Keratinocyte (primary cell): ENCODE results near the gene ATRAID. TPM values are rescaled to one million over a fixed set of nuclear protein-coding genes. Genes with fewer than 3 reads are reported as not detected.

Experiments used
- DNase-seq: peaks from one replicate; pipeline ENCODE4 v3.0.0-alpha.2; 2011; ENCODE audit warnings: low read depth, missing footprints, low spot score
- FAIRE-seq: peaks from 2 replicates; lab custom pipeline; 2011; peaks lifted over from hg19 to GRCh38; lab: Jason Lieb, UNC
- H2AFZ ChIP-seq: 2 replicates; pipeline ENCODE4 v1.6.0; 2012; ENCODE audit warnings: low read length, control low read depth, inconsistent platforms; ENCODE audit not compliant: control insufficient read depth
- H3K27ac ChIP-seq: 2 replicates; pipeline ENCODE4 v1.5.1; 2011; ENCODE audit warnings: low read length; ENCODE audit not compliant: control insufficient read depth, insufficient read depth
- H3K27me3 ChIP-seq: 3 replicates; pipeline ENCODE4 v1.6.0; 2011; ENCODE audit warnings: low read length; ENCODE audit not compliant: control insufficient read depth, insufficient read depth; ENCODE audit errors: extremely low read depth
- H3K36me3 ChIP-seq, 2 experiments: 2 replicates in 1 of 2; 3 replicates in 1 of 2; pipeline ENCODE4 v1.5.1; 2011; ENCODE audit warnings: low read length in 2 of 2, mild to moderate bottlenecking in 1 of 2; ENCODE audit not compliant: control insufficient read depth in 2 of 2, insufficient read depth in 2 of 2; ENCODE audit errors: extremely low read depth in 1 of 2
- H3K4me1 ChIP-seq: 3 replicates; pipeline ENCODE4 v1.5.1; 2011; ENCODE audit warnings: low read length; ENCODE audit not compliant: control insufficient read depth, insufficient read depth; ENCODE audit errors: extremely low read depth
- H3K4me2 ChIP-seq: 3 replicates; pipeline ENCODE4 v1.6.0; 2011; ENCODE audit warnings: low read depth, low read length; ENCODE audit not compliant: control insufficient read depth, insufficient read depth; ENCODE audit errors: extremely low read depth
- H3K4me3 ChIP-seq, 3 experiments: fragments of 200-600 bp in 1 of 3; sonication (generic) in 1 of 3; 2 replicates in 2 of 3; 3 replicates in 1 of 3; pipeline ENCODE4 v1.5.1; 2011 to 2016; ENCODE audit warnings: low read length in 3 of 3, mild to moderate bottlenecking in 3 of 3, control low read depth in 2 of 3, inconsistent platforms in 1 of 3, low read depth in 1 of 3, mixed read lengths in 1 of 3, mixed run types in 1 of 3, moderate library complexity in 1 of 3; ENCODE audit not compliant: control insufficient read depth in 2 of 3, insufficient read depth in 2 of 3; ENCODE audit errors: extremely low read depth in 1 of 3
- H3K79me2 ChIP-seq: 2 replicates; pipeline ENCODE4 v1.6.0; 2012; ENCODE audit warnings: low read length; ENCODE audit not compliant: control insufficient read depth, insufficient read depth
- H3K9ac ChIP-seq: 3 replicates; pipeline ENCODE4 v1.6.0; 2011; ENCODE audit warnings: low read length; ENCODE audit not compliant: control insufficient read depth, insufficient read depth; ENCODE audit errors: extremely low read depth
- H3K9me1 ChIP-seq: 3 replicates; pipeline ENCODE4 v1.6.0; 2011; ENCODE audit warnings: low read length; ENCODE audit not compliant: control insufficient read depth, insufficient read depth; ENCODE audit errors: extremely low read depth
- H3K9me3 ChIP-seq: 2 replicates; pipeline ENCODE4 v1.5.1; 2012; ENCODE audit warnings: low read depth, low read length; ENCODE audit not compliant: control insufficient read depth
- H4K20me1 ChIP-seq: 3 replicates; pipeline ENCODE4 v1.6.0; 2011; ENCODE audit warnings: low read length; ENCODE audit not compliant: control insufficient read depth, insufficient read depth; ENCODE audit errors: extremely low read depth
- CTCF ChIP-seq, 3 experiments: IDR thresholded peaks in 1 of 3; conservative IDR thresholded peaks in 1 of 3; optimal IDR thresholded peaks in 1 of 3; 2 replicates in 2 of 3; 3 replicates in 1 of 3; pipeline versions ENCODE3 to v1.5.1; 2011; ENCODE audit warnings: low read length in 3 of 3, mild to moderate bottlenecking in 3 of 3, moderate library complexity in 2 of 3, control low read depth in 1 of 3, inconsistent platforms in 1 of 3; ENCODE audit not compliant: insufficient read depth in 2 of 3; ENCODE audit errors: extremely low read depth in 1 of 3
- EZH2 ChIP-seq: IDR thresholded peaks from one replicate; pipeline ENCODE4 v1.6.1; 2012; ENCODE audit warnings: inconsistent platforms, mild to moderate bottlenecking, low read length, moderate library complexity
- dilution Hi-C: fragments of 300-500 bp; cut with MboI; formaldehyde crosslinking; loops from one replicate; pipeline ENCODE4 v1.7.0; 2020; ENCODE audit warnings: low sequenced_read_pairs; ENCODE audit not compliant: extremely low pct_ligation_motif_present
- polyA plus RNA-seq, 5 experiments: library from polyadenylated mRNA; depleted of rRNA in 3 of 5; stranded (reverse) in 3 of 5; stranded (forward) in 1 of 5; unstranded in 1 of 5; fragments of >200 nt; gene quantifications; 1 replicate in 1 of 5; 2 replicates in 3 of 5; 3 replicates in 1 of 5; pipeline versions ENCODE4 v1.2.1 to v1.2.3, GENCODE V29; 2011 to 2012; ENCODE audit warnings: missing spikeins in 2 of 5, low read depth in 1 of 5, low replicate concordance in 1 of 5

The ATRAID gene
- polyA plus RNA-seq, 1 donor (not counting 4 experiments of a cell fraction or from before 2014, with no cell fraction given): 154 TPM

GRCh38 chr2:27265536-27265870 is 53.7 kb downstream of the ATRAID start:
- Histone ChIP-seq H2AFZ (no peak overlapping the region), H3K4me2 (no peak overlapping the region), H3K27ac (no peak overlapping the region), H3K9ac (no peak overlapping the region), H3K9me1 (no peaks in the 10 kb centered on the region), H3K27me3 (peaks cover 61% of the 10 kb centered on the region), H3K4me3 (no peak overlapping the region), H3K9me3 (no peaks in the 10 kb centered on the region), H4K20me1 (peaks cover 2% of the 10 kb centered on the region), H3K36me3 (no peaks in the 10 kb centered on the region), H3K79me2 (no peaks in the 10 kb centered on the region), H3K4me1 (peaks cover 14% of the 10 kb centered on the region)
- DNase-seq (no peak), FAIRE-seq (no peak)
- TF ChIP-seq CTCF (optimal IDR thresholded peaks at IDR 0.05 in 1 of 3, IDR thresholded peaks at IDR 0.05 in 1 of 3, conservative IDR thresholded peaks at IDR 0.05 in 1 of 3; ENCODE audit: extremely low read depth in 1 of 3, insufficient read depth in 2 of 3, low read length in 3 of 3) (no peak), EZH2 (no peak)
- dilution Hi-C loops: no loop called here

Other genes with a start within 250 kb of the ATRAID start
- 12.6 to 16.5 TPM (median 15.0 TPM) in 3 replicates for gene MAPRE3, start 241.4 kb upstream of the ATRAID start, polyA plus RNA-seq
- gene TMEM214, start 179.1 kb upstream of the ATRAID start, polyA plus RNA-seq: 28.7 to 65.8 TPM (median 38.0 TPM) in 3 replicates
- 24.5 to 27.7 TPM (median 25.5 TPM) in 3 replicates for gene AGBL5, start 160.4 kb upstream of the ATRAID start, polyA plus RNA-seq
- 393 to 636 TPM (median 541 TPM) in 3 replicates for gene OST4, start 140.4 kb upstream of the ATRAID start, polyA plus RNA-seq
- 0.01 to 0.06 TPM (median 0.03 TPM) in 3 replicates for gene EMILIN1, start 133.4 kb upstream of the ATRAID start, polyA plus RNA-seq
- gene KHK, start 125.3 kb upstream of the ATRAID start, polyA plus RNA-seq: 0.06 to 0.36 TPM (median 0.21 TPM) in 3 replicates
- gene CGREF1, start 92.9 kb upstream of the ATRAID start, polyA plus RNA-seq: 1.1 to 1.4 TPM (median 1.3 TPM) in 3 replicates
- not detected in 3 replicates for gene ABHD1, start 88.2 kb upstream of the ATRAID start, polyA plus RNA-seq
- gene PREB, start 77.4 kb upstream of the ATRAID start, polyA plus RNA-seq: 48.7 to 51.0 TPM (median 50.9 TPM) in 3 replicates
- gene PRR30, start 72.6 kb upstream of the ATRAID start, polyA plus RNA-seq: not detected in 3 replicates
- gene TCF23, start 63.0 kb upstream of the ATRAID start, polyA plus RNA-seq: not detected in 3 replicates
- gene SLC5A6, start 227 bp downstream of the ATRAID start, polyA plus RNA-seq: 55.1 to 72.3 TPM (median 60.4 TPM) in 3 replicates
- 17.1 to 33.3 TPM (median 21.0 TPM) in 3 replicates for gene CAD, start 5.3 kb downstream of the ATRAID start, polyA plus RNA-seq
- not detected in 3 replicates for gene SLC30A3, start 51.0 kb downstream of the ATRAID start, polyA plus RNA-seq
- not detected in 3 replicates for gene DNAJC5G, start 63.4 kb downstream of the ATRAID start, polyA plus RNA-seq
- not detected in 3 replicates for gene TRIM54, start 70.4 kb downstream of the ATRAID start, polyA plus RNA-seq
- 0.08 to 0.59 TPM (median 0.10 TPM) in 3 replicates for gene UCN, start 96.4 kb downstream of the ATRAID start, polyA plus RNA-seq
- gene MPV17, start 111.1 kb downstream of the ATRAID start, polyA plus RNA-seq: 117 to 162 TPM (median 125 TPM) in 3 replicates
- gene GTF3C2, start 144.7 kb downstream of the ATRAID start, polyA plus RNA-seq: 44.7 to 53.4 TPM (median 51.3 TPM) in 3 replicates
- 43.1 to 54.9 TPM (median 54.2 TPM) in 3 replicates for gene EIF2B4, start 158.3 kb downstream of the ATRAID start, polyA plus RNA-seq
- 79.4 to 101 TPM (median 83.3 TPM) in 3 replicates for gene SNX17, start 158.6 kb downstream of the ATRAID start, polyA plus RNA-seq
- 8.8 to 14.3 TPM (median 8.9 TPM) in 3 replicates for gene ZNF513, start 168.7 kb downstream of the ATRAID start, polyA plus RNA-seq
- gene PPM1G, start 197.6 kb downstream of the ATRAID start, polyA plus RNA-seq: 31.8 to 86.8 TPM (median 55.5 TPM) in 3 replicates
- gene NRBP1, start 216.6 kb downstream of the ATRAID start, polyA plus RNA-seq: 144 to 157 TPM (median 148 TPM) in 3 replicates
- gene KRTCAP3, start 230.3 kb downstream of the ATRAID start, polyA plus RNA-seq: 8.6 to 22.9 TPM (median 14.7 TPM) in 3 replicates